KOPT-K1 (cell line): ENCODE measurements around the gene C2.

Experiments
- H3K27ac ChIP-seq: fragments of 200-600 bp; sonication (generic); 2 replicates; pipeline ENCODE4 v1.5.1; 2016; ENCODE audit warnings: antibody characterized with exemption, mild to moderate bottlenecking, low read depth, low read length; ENCODE audit not compliant: poor library complexity, severe bottlenecking
- H3K36me3 ChIP-seq: fragments of 200-600 bp; sonication (generic); 2 replicates; pipeline ENCODE4 v1.5.1; 2017; ENCODE audit warnings: antibody characterized with exemption, mild to moderate bottlenecking, low read length, moderate library complexity; ENCODE audit not compliant: insufficient read depth
- H3K9me3 ChIP-seq: fragments of 200-600 bp; sonication (generic); 2 replicates; pipeline ENCODE4 v1.5.1; 2017; ENCODE audit warnings: antibody characterized with exemption, low read length, mild to moderate bottlenecking; ENCODE audit not compliant: insufficient read depth, poor library complexity, severe bottlenecking

The C2 gene

GRCh38 chr6:31927242-31927862, at the start of gene C2:
Gene C2 (plus strand): TSS chr6:31927717. CDS start chr6:31927753, 36 bp downstream.
- H3K27ac ChIP-seq, result no peak within 1 kb of the TSS
- H3K9me3 ChIP-seq, result no peaks in the 10 kb centered on the region
- H3K36me3 ChIP-seq, result no peaks in the 10 kb centered on the region

GRCh38 chr6:31878222-31878621, 49.3 kb upstream of the C2 start:
- Histone ChIP-seq H3K36me3 (peaks cover 43% of the 10 kb centered on the region), H3K9me3 (no peaks in the 10 kb centered on the region), H3K27ac (no peak overlapping the region)

- Histone ChIP-seq H3K36me3 (peaks cover 48% of the 10 kb centered on the region), H3K9me3 (no peaks in the 10 kb centered on the region), H3K27ac (no peak within 1 kb of the TSS)
Observed at GRCh38 chr6:31878726-31879125, 48.8 kb upstream of the C2 start, which contains the start of gene SLC44A4. Gene SLC44A4 (minus strand): TSS chr6:31878997. CDS start chr6:31878980, 17 bp downstream.

DNA sequence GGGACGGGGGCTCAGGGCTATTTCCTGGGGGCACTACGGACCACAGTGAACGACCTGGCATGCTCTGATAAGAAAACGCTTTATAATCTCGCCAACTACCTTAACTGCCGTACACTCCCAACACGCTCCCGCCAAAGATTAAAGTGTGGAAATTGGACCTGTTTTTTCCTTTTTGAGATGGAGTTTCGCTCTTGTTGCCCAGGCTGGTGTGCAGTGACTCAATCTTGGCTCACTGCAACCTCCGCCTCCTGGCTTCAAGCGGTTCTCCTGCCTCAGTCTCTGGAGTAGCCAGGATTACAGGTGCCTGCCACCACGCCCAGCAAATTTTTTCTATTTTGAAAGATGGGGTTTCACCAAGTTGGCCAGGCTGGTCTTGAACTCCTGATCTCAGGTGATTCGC, 48.4 kb upstream of the C2 start:
- Histone ChIP-seq H3K27ac (no peak overlapping the region), H3K9me3 (no peaks in the 10 kb centered on the region), H3K36me3 (peaks cover 52% of the 10 kb centered on the region)

DNA sequence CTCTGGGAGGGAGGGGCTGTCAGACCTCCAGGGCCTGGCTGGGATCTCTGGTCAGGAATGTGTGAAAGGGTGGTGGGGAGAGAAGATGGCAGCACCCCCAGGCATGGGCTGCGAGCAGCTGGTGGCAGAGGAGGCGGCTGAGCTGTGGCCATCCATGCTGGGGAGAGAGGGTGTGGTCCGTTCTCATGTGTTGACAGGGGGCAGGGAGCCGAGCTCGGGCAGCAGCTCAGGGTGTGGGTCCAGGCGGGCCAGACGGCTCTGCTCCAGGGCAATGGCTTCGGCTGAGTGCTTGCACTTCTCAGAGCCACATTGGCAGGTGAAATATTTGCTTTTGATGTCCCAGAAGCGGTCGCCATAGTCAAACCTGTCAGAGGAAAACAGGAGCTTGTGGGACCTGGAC, 47.6 kb upstream of the C2 start:
- H3K36me3 ChIP-seq, result peaks cover 60% of the 10 kb centered on the region
- H3K27ac ChIP-seq, result no peak overlapping the region
- no peaks in the 10 kb centered on the region for H3K9me3 ChIP-seq

DNA sequence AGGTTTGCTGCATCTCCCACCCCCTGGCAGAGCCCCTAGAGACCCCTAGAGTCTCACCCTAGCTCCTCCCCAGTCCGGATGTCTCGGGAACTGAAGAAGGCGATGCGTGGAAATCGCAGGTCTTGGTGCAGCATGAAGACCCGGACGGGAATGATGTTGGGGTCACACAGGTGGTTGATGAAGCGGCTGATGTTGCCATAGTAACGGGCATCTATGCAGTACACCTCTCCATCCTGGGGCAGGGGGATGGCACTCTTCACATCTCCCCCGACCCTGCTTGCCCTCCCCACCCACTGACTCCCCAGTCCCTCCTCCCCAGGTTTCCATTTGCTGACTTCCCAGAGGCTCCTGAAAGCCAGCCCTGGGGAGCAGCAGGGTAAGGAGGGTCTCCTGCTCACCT, 46.9 kb upstream of the C2 start:
- no peaks in the 10 kb centered on the region for H3K9me3 ChIP-seq
- no peak overlapping the region for H3K27ac ChIP-seq
- peaks cover 67% of the 10 kb centered on the region for H3K36me3 ChIP-seq

- no peaks in the 10 kb centered on the region for H3K9me3 ChIP-seq
- H3K27ac ChIP-seq, result no peak overlapping the region
- H3K36me3 ChIP-seq, result peaks cover 74% of the 10 kb centered on the region
Observed at GRCh38 chr6:31881136-31881859, 46.2 kb upstream of the C2 start.

- Histone ChIP-seq H3K9me3 (no peaks in the 10 kb centered on the region), H3K36me3 (peaks cover 84% of the 10 kb centered on the region), H3K27ac (no peak overlapping the region)
Observed at GRCh38 chr6:31882344-31882743, 45.2 kb upstream of the C2 start.

DNA sequence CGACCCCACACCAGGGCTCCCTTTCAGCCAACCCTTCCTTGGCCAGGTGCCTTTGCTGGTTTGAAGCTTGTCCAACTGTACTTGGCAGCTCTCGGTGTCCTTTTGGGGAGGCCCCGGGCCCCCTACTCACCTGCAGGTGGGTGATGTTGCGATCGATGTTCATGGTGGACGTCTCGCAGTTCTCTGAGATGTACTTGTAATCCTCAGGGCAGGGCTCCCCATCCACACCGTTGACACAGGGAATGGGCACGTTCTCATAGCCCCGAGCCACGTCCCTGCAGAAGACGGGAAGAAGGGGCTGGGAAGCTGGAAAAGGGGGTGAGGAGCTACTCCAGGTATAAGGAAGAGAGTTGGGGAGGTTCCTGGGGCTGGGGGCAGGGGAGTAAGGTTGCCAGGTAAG, 43.8 kb upstream of the C2 start:
- Histone ChIP-seq H3K9me3 (no peaks in the 10 kb centered on the region), H3K27ac (no peak overlapping the region), H3K36me3 (peaks cover 97% of the 10 kb centered on the region)

DNA sequence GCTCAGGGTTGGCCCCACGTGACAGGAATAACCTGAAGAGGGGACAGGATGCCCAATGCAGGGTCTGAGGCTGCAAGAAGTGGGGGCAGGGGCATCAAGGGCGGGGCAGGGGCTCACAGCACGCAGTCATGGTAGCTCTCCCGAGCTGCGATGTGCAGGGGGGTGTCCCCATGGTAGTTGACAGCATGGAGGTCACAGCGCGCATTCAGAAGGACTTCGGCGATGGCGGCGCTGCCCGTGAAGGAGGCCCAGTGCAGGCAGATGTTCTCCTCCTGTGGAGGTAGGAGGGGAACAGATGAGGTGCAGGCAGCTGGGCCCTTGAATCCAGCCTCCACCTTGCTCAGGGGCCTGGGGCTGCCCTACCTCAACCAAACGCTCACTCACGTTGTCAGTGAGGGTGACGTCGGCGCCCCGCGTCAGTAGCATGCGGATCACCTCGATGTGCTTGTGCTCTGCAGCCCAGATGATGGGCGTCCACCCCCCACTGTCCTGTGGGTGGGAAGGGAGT, 42.9 kb upstream of the C2 start:
- Histone ChIP-seq H3K36me3 (peaks cover 100% of the 10 kb centered on the region), H3K9me3 (no peaks in the 10 kb centered on the region), H3K27ac (no peak overlapping the region)

DNA sequence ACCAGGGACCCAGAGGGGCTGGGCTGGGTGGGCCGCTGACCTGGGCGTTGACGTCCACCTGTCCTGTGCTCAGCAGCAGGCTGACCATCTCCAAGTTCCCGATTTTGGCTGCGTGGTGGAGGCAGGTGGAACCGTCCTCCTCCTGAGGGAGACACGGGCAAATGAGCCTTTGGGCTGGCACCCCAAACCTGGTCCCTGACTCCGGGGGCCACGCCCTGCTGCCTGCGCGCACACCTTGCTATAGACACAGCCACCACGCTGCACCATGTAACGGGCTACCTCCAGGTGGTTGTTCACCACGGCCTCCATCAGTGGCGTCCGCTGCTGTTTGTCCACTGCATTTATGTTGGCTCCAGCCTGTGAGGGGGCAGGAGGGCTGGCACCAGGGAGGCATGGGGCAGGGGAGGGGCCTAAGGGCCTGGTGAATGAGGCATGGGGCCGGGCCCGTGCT, 41.0 kb upstream of the C2 start:
- no peaks in the 10 kb centered on the region for H3K9me3 ChIP-seq
- peaks cover 95% of the 10 kb centered on the region for H3K36me3 ChIP-seq
- H3K27ac ChIP-seq, result no peak overlapping the region

DNA sequence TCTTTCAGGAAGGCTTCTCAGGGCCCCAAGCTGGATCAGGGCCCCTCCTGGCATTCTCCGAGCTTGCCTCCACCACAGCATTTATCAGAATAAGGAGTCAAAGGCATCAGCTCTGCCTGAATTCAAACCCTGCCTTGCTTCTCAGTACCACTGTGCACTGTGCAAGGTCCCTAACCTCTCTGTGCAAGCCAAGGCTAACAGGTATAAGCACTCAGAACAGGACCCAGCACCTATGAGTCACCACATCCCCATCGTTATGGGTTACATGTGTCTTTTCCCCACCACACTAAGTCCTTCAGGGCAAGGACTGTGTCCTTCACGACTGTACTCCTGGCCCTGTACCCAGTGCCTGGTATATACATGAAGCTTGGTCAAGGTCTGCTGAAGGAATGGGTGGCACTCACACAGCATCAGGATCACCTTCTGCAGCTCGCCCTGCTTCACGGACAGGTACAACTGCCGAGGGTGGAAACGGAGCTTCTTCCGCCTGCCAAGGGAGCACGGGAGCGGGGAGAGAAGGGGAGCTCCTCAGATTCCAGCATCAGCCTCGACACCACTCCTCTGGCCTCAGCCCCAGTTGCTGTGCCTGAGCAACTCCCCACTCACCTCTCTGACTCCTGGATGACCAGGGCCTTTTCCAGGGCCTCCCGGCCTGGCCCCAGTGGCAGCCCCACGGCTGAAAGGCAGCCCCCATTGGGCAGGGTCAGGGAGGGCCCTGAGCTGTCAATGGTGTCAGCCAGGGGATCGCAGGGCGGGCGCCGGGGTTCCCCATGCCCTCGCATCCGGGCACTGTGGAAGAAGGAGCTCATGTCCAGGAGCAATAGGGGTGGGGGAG, 40.1 kb upstream of the C2 start:
- no peak overlapping the region for H3K27ac ChIP-seq
- H3K36me3 ChIP-seq, result peaks cover 95% of the 10 kb centered on the region
- H3K9me3 ChIP-seq, result no peaks in the 10 kb centered on the region

- Histone ChIP-seq H3K36me3 (peaks cover 95% of the 10 kb centered on the region), H3K9me3 (no peaks in the 10 kb centered on the region), H3K27ac (no peak overlapping the region)
Observed at GRCh38 chr6:31888276-31889258, 39.0 kb upstream of the C2 start.

GRCh38 chr6:31889331-31889972, 38.1 kb upstream of the C2 start:
- Histone ChIP-seq H3K27ac (no peak overlapping the region), H3K36me3 (peaks cover 92% of the 10 kb centered on the region), H3K9me3 (no peaks in the 10 kb centered on the region)
